COLO668 (cell line): Measurements from ENCODE around the gene SIL1.

Experiments
- DNase-seq: peaks from one replicate; lab custom pipeline; 2025; ENCODE audit not compliant: unreplicated experiment; lab: John Stamatoyannopoulos, UW

SIL1 gene

DNA sequence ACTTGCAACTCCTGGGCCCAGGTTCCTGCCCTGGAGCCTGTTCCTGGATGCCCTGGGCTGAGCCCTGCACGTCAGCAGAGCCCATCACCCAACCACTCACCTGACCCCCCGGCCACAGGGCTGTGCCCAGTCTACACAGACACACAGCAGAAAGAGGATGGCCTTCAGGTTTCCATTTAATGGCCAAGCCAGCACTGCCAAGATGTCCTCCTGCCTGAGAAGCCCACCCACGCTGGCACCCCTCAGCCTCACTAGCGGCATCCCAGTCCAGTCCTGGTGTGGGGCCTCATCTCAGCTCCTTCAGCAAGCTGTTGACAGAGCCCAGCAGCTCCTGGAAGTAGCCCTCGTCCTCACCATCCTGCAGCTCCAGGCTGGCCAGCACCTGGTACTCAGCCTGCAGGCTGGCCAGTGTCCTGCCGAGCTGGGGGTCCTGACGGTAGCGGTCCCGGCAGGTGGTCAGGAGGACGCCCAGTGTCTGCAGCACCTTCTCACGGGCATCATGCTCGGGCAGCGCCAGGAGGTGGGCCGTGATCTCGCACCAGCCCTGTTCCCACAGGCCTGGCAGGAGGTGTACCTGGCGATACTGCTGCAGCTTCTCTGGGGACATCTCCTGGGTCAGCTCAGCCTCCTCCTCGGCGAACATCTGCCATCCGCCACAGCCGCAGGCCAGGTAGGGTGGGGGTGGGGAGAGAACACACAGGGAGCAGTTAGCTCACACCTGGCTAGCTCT, 251.2 kb downstream of the SIL1 start:
- DNase-seq, result no peak

DNA sequence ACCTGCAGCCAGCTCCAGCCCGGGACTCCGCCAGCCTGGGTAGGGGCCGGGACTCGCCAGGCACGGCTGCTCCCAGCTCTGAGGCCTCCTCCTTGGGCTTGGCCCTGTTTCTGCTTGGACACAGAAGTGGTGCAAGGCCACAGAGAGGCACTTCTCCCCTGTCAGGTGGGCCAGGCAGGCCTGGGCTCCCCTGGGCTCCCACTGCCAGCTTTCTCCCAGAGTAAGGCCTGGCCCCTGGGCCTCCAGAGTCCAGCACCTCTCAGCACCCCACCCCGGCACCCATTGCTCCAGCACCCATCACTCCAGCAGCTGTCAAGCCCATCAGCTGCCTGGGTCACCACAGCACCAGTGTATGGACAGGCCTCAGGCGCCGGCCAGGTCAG, 251.9 kb downstream of the SIL1 start:
- no peak for DNase-seq

DNA sequence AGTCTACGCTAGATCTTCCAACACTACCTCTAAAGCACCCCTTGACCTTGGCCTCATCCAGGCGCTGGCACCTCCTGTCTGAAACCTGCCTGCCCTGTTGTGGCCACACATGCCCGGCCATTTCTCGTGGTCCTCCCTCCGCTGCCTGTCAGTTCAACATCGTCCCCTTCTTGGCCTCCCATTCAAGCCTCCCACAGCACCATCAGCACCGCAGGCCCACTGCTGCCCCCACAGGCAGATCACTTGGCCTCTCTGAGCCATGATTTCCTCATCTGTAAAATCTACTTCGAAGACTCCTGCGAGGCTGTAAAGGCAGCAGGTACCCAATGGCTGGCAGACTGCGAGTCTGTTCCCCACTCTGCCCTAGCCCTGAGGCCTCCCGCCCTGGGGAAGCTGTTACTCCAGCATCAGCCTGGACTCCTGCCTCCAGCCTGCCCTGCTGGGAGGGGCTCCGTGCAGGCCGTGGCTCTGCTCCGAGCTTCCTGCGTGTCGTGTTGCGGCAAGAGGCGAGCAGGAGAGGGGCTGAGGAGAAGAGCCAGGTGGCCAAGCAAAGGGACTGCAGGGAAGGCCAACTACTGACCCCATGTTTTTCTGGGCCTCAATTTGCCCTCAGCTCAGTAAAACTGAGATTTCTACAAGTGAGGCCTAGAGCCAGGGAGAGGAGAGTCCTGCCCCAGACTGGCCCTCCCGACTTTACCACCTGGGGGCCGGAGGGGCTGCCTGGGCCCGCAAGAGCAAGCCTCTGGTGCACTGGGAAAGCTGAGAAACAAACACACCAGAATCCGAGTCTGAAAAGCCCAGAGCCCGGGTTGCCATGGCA, 252.5 kb downstream of the SIL1 start:
- no peak for DNase-seq

DNA sequence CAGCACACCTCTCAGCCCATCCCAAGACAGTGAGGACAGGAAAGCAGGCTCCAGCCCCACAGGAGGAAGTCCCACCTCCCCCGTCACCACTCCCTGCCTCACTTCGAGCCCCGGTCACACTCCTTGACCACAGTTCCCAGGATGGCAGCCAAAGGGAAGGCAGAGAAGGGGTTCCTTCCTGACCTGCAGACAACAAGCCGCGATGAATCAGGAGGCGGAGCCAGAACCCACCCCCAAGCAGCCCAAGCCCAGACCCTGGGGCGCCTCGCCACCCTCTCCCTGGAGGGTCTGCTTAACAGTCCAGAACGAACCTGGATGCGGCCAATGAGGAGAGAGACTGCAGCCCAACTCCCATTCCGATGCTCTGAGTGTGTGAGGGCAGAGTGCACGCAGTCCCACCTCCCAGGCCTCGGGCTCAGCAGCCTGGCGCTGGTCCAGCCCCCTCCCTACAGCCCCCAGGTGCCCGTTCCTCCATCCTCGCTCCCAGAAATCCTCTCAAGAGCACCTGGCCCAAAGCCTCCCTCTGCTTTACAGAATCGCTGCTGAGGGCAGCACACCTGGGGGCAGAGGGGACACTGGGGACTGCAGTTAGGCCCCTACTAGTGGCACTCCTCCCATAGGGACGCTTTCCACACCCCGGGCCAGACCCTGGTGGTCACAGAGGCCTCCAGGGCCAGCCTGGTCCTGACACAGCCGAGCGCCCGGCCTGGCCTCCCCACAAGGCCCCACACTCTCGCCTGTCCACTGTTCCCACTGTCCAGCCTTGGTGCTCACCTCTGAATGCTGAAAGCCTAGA, 253.4 kb downstream of the SIL1 start:
- DNase-seq, result no peak

DNA sequence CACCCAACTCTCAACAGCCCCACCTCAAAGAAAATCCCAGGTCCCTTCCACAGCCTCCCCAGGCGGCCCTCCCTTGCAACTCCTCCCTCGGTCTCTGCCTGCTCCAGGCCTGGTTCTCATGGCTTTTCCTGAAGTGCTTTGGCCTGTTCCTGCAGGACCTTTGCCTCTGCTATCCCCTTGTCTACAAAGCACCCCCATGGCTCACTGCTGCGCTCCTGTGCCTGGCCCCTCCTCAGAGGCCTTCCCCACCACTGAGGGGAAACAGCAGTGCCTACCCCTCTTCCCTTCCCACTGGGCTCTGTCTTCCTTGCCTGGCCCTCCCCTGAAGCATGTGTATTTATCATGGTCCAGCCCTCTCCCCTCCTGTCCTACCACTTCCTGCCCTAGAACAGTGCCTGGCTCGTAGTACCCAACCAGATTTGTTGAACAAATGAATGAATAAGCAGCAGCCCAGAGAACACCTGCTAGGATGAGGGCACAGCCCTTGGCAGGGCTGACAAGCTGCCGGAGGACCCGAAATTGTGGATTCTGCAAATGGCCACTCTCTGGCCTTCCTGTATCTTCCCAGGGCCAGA, 254.5 kb downstream of the SIL1 start:
- DNase-seq, result no peak

DNA sequence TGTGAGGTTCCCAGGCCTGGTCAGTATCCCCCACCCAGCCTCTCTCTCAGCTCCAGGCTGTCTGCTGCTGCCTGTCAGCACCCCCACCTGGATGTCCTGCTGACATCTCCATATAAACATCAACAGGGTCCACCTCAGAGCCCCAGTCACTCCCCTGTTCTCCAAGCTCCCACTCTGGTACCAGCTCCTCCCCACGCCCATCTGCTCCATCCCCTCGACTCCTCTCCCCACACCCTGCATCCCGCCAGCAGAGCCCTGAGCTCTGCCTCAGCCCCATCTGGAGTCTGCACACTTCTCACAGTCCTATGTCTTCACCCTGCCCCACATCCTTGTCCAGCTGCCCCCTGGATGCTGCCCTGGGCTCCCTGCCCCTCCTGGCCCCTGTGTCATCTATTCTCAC, 255.3 kb downstream of the SIL1 start:
- no peak for DNase-seq

DNA sequence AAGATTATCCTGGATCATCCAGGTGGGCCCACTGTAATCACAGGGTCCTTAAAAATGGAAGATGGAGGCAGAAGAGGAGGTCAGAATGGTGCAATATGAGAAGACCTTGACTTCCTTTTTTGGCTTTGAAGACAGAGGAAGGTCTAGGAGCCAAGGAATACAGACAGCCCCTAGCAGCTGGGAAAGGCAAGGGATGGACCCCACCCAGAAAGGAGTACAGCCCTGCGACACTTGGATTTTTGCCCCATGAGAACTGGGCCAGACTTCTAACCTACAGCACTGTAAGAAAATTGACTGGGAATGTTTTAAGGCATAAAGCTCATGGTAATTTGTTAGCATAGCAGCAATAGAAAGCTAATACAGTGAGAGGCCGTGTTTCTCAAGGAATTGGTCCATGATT, 256.1 kb downstream of the SIL1 start:
- no peak for DNase-seq

DNA sequence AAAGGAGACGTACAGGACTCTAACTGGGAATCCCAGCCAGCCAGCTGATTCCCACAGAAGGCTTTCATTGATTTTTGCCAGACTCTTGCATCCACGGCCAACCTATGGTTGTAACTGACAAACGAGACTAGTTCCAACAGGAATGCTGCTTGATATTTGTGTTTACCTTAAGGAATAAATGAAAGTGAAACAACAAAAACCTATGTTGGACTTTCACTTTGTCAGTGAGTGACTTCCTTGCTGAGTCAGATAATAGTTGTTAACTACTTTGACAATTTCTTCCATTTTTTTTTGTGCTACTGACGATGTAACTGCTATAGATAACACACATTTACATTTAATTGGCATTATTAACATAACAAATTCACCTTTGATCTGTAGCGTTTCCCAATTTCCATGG, 259.6 kb downstream of the SIL1 start:
- no peak for DNase-seq

DNA sequence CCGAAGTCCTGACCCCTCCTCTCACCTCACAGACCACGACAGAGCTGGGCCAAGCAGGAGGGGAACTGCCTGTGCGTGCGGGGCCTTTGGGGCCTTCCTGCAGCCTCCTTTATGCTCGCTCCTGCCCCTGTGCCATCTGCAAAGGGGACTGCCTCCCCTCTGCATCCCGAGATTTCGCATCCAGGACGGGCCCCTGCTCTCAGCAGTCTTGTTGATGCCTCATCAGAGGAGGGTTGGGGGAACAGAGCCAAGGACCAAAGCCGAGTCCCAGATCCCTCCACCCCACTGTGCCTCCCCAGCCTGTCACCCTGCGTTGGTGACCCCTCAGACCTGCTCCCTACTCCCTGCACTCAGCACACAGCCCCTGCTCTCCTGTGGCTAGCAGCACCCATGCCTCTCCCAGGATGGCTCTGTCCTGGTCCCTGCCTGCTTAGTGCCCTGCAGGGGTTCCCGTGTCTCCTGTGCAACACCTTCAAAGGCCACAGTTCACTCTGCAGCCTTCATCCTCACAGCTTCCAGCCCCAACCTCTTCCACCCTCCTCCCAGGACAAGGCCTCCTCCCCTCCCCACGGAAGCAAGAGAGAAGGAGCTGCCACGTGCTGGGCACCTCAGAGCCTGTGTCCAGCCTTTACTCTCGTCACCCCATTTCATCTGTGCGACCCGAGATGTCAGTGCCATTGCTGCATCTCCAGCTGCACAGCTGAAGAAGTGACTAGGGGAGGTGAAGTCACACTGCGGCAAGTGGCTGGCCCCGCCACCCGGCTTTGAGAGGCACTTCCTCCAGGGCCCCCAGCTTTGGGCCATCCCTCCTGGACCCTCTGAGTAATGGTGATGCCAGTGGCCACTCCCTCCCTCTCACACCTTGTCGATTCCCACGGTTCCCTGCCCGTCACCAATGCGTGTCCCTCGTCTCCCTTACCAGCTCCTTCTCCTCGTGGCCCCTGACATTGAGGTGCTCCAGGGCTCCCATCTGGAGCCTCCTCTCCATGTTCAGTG, 260.5 kb downstream of the SIL1 start:
- no peak for DNase-seq

DNA sequence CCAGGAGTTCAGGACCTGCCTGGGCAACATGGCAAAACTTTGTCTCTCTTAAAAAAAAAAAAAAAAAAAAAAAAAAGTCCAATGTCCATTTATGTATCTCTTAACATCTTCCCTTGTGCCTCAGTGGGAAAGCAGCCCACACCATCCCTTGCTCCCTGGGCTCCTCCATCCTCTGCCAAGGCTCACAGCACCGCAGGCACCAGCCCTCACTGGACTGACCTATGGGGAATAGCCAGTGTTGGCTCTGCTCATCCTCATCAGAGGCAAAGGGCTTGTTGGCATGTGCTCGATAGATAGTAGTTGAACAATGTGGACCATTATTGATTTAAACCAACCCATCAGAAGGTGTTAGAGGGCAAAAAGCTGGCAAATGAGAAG, 261.2 kb downstream of the SIL1 start:
- DNase-seq, result no peak

DNA sequence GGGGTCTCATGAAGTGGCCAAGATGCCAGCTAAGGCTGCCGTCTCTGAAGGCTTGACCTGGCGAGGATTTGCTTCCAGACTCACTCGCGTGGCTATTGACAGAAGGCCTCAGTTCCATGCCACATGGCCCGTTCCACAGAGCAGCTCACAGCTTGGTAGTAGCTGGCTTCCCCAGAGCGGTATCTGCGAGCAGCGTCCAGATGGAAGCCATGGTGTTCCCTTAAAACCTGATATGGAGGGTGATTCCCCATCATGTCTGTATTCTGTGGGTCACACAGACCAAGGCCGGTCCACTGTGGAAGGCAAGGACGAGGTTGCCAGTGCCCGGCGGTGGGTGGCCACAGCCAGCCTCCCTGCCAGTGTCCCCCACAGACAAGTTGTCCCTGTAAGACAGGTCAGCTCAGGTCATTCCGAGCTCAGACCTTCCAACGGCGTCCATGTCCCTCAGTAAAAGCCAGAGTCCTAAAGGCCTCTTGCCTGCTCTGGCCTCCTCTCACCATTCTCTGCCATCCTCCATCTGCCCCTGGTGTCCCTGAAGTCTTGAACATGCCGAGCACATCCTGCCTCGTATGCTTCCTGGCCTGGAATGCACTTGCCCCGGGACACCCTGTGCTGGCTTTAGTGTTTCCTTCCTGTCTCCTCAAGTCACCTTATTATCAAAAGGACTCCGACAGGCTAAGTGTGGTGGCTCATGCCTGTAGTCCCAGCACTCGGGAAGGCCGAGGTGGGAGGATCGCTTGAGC, 261.8 kb downstream of the SIL1 start:
- DNase-seq, result no peak

DNA sequence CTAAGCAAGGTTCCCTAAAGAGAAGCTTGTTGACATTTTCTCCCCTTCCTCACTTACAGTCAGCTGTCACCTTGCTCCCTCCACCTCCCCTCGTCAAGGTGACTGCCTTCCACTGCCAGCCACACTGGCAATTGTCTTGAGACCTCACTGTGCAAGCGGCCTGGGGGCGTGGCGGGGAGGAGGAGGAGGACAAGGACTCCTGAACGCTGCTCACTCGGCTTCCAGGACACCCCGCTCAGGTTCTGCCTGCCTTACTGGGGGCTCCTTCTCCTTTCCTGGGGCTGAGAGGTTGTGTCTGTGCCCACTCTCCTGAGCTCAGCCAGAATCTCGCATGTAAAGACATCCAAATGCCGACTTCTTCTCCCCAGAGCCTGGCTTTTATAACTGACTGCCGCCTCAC, 262.7 kb downstream of the SIL1 start:
- DNase-seq, result no peak

DNA sequence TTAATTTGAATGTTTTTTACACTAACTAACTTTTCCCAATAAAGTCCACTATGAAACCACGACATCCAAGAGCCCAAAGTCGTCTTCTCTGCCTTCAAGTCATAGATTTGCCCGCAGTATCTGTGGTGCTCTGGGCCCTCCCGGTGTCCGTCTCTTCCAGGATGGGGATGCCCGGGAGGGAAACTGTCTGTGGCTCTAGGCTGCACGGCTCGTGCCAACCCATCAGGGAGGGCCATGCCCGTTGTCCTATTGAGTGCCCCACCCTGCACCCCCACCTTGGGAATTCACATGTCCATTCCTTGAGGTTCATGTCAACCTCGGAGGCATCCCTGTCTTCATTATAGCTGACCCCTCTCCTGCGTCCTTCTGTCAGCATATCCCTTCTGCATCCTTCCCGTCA, 263.2 kb downstream of the SIL1 start:
- DNase-seq, result no peak

DNA sequence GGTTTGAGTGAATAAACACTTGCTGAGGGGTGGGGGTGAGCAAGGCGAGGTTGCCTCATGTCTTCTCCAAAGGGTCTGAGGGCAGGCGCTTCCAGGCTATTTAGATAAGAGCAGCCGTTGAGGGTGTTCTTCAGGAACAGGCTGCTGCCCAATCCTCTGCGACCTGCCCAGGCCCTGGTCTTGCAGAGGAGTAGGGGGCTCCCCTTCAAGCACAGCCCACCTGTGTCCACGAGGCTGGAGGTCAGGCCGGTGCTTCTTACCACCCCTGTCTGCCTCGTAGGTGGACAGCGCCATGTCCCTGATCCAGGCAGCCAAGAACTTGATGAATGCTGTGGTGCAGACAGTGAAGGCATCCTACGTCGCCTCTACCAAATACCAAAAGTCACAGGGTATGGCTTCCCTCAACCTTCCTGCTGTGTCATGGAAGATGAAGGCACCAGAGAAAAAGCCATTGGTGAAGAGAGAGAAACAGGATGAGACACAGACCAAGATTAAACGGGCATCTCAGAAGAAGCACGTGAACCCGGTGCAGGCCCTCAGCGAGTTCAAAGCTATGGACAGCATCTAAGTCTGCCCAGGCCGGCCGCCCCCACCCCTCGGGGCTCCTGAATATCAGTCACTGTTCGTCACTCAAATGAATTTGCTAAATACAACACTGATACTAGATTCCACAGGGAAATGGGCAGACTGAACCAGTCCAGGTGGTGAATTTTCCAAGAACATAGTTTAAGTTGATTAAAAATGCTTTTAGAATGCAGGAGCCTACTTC, 264.5 kb downstream of the SIL1 start:
- no peak for DNase-seq

DNA sequence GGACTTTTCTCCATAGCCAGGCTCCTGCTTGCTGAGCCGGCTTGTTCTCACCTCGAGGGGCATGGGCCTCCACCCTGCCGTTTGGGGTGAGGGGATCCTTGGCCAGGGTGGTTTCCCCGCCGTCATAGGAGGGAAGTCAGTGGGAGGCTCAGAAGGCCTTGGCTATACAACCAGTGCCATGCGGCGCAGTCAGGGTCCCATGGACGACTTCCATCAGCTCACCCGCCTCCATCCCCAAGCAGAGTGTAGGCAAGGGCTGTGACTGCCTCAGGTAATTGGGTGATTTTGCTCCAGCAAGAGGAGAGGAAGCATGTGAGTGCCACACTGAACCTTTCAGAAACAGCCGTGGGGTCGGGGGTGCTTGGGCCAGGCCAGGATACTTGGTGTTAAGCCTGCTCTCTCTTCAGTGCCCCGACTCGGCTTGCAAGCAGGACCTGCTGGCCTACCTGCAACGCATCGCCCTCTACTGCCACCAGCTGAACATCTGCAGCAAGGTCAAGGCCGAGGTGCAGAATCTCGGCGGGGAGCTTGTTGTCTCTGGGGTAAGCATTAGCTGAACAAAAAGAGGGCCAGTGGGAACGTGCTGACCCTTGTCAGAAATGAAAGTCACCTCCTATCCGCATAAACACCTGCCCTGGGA, 265.9 kb downstream of the SIL1 start:
- no peak for DNase-seq

DNA sequence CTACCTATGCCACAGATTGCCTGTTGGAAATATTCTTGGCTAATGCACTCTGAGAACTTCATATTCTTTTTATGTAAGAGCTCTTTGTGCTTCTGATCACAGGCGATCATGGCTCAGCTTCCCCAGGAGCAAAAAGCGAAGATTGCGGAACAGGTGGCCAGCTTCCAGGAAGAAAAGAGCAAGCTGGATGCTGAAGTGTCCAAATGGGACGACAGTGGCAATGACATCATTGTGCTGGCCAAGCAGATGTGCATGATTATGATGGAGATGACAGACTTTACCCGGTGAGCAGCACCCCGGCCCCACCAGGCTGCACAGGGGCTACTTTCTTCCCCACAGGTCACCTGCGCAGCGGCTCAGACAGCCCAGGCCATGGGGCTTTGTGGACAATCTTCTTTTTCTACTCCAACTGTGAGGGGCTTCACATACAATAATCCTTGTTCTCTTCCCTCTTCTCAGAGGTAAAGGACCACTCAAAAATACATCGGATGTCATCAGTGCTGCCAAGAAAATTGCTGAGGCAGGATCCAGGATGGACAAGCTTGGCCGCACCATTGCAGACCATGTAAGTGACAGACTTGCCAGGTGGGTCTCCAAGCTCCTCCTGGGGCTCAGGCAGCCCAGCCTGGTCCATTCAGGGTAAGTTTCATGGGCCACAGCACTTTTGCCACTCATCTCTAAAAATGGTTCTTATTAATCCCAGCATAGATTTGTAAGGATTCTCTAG, 267.6 kb downstream of the SIL1 start:
- DNase-seq, result no peak

DNA sequence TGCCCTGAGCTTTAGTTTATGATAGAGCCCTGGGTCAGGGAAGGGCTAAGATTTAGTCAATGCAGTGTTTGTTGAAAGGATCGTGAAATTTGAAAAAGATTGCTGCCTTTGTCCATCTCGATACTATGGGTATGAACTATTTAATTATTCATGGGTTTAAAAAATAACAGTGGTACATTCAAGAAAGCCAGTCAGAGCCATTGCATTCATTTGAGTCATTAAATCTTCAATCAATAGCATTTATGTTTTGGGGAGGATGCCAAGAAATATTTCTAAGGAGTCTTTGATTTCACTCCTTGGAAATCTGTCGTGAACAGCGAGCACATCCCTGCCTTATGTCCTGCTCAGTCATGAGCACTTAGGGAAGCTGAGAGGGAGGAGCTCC, 268.6 kb downstream of the SIL1 start:
- DNase-seq, result no peak

DNA sequence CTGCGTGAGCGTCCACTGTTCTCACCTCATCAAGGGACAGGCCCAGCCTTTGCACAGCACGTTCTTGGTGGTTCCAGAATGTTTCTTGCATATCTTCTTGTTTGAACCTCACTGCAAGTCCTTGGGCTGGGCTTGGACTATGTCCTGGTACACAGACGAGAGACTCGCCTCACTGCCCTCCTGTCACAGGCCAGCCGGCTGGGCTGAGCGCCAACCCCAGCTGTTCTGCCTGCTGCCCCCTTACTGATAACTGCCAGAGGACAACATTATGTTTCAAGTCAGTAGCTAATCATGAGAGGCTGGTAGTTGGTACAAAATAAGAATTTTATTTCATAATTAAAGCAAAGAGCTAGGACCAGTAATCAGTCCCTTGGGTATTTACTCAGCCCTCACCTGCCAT, 270.2 kb downstream of the SIL1 start:
- no peak for DNase-seq
